ENCODE data around the gene CYP2A7.
"Not testable (repeated sequence)": the region's sequence is repeated elsewhere in the genome, so short reads cannot be mapped to it uniquely, and the experiment has no call there.

DNA sequence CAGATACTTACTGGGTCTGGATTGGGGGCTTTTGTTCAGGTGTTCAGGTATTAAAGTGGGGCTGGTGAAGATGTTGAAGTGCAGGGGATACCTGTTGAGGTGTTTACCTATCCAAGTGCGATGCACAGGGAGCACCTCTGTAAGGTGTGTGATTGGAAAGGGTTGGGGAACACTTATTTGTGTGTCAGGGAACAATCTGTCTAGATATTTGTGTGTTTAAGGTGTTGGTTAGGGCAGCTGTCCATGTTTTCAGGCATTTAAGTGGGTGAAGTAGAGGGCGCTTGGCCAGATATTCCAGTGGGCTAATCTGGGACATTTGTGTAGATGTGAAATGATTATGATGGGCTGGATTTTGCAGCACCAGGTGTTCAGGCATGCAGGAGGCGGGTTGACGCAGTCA is 2.7 kb downstream of the CYP2A7 start:
- TF ChIP-seq ZC3H10 (CRISPR knock-in tag; IDR thresholded peaks at IDR 0.05); OSR1 (CRISPR knock-in tag; IDR thresholded peaks at IDR 0.05); SNAI2 (CRISPR knock-in tag; IDR thresholded peaks at IDR 0.05); TOX (CRISPR knock-in tag; IDR thresholded peaks at IDR 0.05; ENCODE audit: borderline replicate concordance); ISL1 (CRISPR knock-in tag; IDR thresholded peaks at IDR 0.05); ARNTL (CRISPR knock-in tag; IDR thresholded peaks at IDR 0.05; ENCODE audit: borderline replicate concordance, low read depth): not testable (repeated sequence)
- TF ChIP-seq, protein P1, sequence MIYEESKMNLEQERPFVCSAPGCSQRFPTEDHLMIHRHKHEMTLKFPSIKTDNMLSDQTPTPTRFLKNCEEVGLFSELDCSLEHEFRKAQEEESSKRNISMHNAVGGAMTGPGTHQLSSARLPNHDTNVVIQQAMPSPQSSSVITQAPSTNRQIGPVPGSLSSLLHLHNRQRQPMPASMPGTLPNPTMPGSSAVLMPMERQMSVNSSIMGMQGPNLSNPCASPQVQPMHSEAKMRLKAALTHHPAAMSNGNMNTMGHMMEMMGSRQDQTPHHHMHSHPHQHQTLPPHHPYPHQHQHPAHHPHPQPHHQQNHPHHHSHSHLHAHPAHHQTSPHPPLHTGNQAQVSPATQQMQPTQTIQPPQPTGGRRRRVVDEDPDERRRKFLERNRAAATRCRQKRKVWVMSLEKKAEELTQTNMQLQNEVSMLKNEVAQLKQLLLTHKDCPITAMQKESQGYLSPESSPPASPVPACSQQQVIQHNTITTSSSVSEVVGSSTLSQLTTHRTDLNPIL (CRISPR knock-in tag; IDR thresholded peaks at IDR 0.05; ENCODE audit: low read depth): not testable (repeated sequence)
- TF ChIP-seq, protein P2, sequence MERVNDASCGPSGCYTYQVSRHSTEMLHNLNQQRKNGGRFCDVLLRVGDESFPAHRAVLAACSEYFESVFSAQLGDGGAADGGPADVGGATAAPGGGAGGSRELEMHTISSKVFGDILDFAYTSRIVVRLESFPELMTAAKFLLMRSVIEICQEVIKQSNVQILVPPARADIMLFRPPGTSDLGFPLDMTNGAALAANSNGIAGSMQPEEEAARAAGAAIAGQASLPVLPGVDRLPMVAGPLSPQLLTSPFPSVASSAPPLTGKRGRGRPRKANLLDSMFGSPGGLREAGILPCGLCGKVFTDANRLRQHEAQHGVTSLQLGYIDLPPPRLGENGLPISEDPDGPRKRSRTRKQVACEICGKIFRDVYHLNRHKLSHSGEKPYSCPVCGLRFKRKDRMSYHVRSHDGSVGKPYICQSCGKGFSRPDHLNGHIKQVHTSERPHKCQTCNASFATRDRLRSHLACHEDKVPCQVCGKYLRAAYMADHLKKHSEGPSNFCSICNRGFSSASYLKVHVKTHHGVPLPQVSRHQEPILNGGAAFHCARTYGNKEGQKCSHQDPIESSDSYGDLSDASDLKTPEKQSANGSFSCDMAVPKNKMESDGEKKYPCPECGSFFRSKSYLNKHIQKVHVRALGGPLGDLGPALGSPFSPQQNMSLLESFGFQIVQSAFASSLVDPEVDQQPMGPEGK (CRISPR knock-in tag; IDR thresholded peaks at IDR 0.05; ENCODE audit: borderline replicate concordance): not testable (repeated sequence)
- TF ChIP-seq, protein P3, sequence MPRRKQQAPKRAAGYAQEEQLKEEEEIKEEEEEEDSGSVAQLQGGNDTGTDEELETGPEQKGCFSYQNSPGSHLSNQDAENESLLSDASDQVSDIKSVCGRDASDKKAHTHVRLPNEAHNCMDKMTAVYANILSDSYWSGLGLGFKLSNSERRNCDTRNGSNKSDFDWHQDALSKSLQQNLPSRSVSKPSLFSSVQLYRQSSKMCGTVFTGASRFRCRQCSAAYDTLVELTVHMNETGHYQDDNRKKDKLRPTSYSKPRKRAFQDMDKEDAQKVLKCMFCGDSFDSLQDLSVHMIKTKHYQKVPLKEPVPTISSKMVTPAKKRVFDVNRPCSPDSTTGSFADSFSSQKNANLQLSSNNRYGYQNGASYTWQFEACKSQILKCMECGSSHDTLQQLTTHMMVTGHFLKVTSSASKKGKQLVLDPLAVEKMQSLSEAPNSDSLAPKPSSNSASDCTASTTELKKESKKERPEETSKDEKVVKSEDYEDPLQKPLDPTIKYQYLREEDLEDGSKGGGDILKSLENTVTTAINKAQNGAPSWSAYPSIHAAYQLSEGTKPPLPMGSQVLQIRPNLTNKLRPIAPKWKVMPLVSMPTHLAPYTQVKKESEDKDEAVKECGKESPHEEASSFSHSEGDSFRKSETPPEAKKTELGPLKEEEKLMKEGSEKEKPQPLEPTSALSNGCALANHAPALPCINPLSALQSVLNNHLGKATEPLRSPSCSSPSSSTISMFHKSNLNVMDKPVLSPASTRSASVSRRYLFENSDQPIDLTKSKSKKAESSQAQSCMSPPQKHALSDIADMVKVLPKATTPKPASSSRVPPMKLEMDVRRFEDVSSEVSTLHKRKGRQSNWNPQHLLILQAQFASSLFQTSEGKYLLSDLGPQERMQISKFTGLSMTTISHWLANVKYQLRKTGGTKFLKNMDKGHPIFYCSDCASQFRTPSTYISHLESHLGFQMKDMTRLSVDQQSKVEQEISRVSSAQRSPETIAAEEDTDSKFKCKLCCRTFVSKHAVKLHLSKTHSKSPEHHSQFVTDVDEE (CRISPR knock-in tag; IDR thresholded peaks at IDR 0.05): not testable (repeated sequence)

Data from SK-N-SH treated with all-trans-retinoic acid at 6 μM for 48 hours (cell line).